Fibroblast of the conjunctiva (primary cell): ENCODE data around the gene TANC1.
"Not testable (repeated sequence)": the region's sequence is repeated elsewhere in the genome, so short reads cannot be mapped to it uniquely, and the experiment has no call there.

ENCODE experiments used
- DNase-seq: peaks from one replicate; pipeline ENCODE4 v3.0.0-alpha.2; 2010; ENCODE audit warnings: low read depth

Gene TANC1

GRCh38 chr2:159140070-159140769, 171.8 kb downstream of the TANC1 start:
- no peak for DNase-seq

- not testable (repeated sequence) for DNase-seq
Measured at GRCh38 chr2:159140821-159141220, 172.4 kb downstream of the TANC1 start.

- DNase-seq = no peak
Measured at GRCh38 chr2:159144776-159145614, 176.6 kb downstream of the TANC1 start.

- DNase-seq = no peak
Measured at GRCh38 chr2:159145745-159146354, 177.4 kb downstream of the TANC1 start.

GRCh38 chr2:159146996-159147666, 178.7 kb downstream of the TANC1 start:
- DNase-seq = no peak

GRCh38 chr2:159147690-159148089, 179.2 kb downstream of the TANC1 start:
- DNase-seq = no peak

- DNase-seq = no peak
Measured at GRCh38 chr2:159148901-159149300, 180.5 kb downstream of the TANC1 start.

- no peak for DNase-seq
Measured at GRCh38 chr2:159149747-159150146, 181.3 kb downstream of the TANC1 start.

GRCh38 chr2:159150280-159150746, 181.9 kb downstream of the TANC1 start:
- no peak for DNase-seq

GRCh38 chr2:159151198-159152127, 183.0 kb downstream of the TANC1 start:
- DNase-seq = no peak

GRCh38 chr2:159152128-159152778, 183.8 kb downstream of the TANC1 start:
- no peak for DNase-seq

- DNase-seq = no peak
Measured at GRCh38 chr2:159153063-159153462, 184.6 kb downstream of the TANC1 start.

- DNase-seq = no peak
Measured at GRCh38 chr2:159153463-159153862, 185.0 kb downstream of the TANC1 start.

- no peak for DNase-seq
Measured at GRCh38 chr2:159153951-159154350, 185.5 kb downstream of the TANC1 start.

GRCh38 chr2:159154366-159154765, 185.9 kb downstream of the TANC1 start:
- no peak for DNase-seq

- DNase-seq = no peak
Measured at GRCh38 chr2:159155320-159155719, 186.9 kb downstream of the TANC1 start.

GRCh38 chr2:159155791-159156190, 187.4 kb downstream of the TANC1 start:
- DNase-seq = no peak

GRCh38 chr2:159156834-159157233, 188.4 kb downstream of the TANC1 start:
- no peak for DNase-seq

- no peak for DNase-seq
Measured at GRCh38 chr2:159157361-159158209, 189.1 kb downstream of the TANC1 start.

GRCh38 chr2:159160412-159160811, 192.0 kb downstream of the TANC1 start:
- no peak for DNase-seq
